Measurements from ENCODE around the gene RNF214. TPM values are rescaled to one million over a fixed set of nuclear protein-coding genes. Genes with fewer than 3 reads are reported as not detected.
"Not testable (repeated sequence)": the region's sequence is repeated elsewhere in the genome, so short reads cannot be mapped to it uniquely, and the experiment has no call there.

Gene RNF214
- total RNA-seq, 1 donor: 13.4 TPM

DNA sequence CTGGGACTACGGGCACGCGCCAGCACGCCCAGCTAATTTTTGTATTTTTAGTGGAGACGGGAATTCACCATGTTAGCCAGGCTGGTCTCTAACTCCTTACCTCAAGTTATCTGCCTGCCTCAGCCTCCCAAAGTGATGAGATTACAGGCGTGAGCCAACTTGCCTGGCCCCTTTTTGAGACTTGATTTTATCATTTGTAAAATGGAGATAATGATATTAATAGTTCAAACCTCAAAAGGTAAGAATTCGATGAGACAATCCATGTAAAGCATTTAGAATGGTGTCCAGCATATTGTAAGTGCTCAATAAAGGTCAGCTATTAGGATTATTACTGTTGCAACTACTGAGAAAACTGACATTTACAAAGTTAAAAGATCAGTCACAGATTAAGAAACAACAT lies 86.3 kb downstream of the RNF214 start:
- Histone ChIP-seq H2AFZ (ENCODE audit: low read length) (no peak overlapping the region), H3K27me3 (ENCODE audit: insufficient read depth, low read length) (no peaks in the 10 kb centered on the region), H3K4me2 (ENCODE audit: insufficient read depth, low read length) (no peak overlapping the region), H3K4me1 (ENCODE audit: insufficient read depth, low read length) (peaks cover 27% of the 10 kb centered on the region), H3K27ac (ENCODE audit: low read depth, low read length) (peak overlapping the region; percentile 0), H3K9me3 (ENCODE audit: low read depth, low read length) (no peaks in the 10 kb centered on the region), H3K36me3 (ENCODE audit: insufficient read depth, low read length) (no peaks in the 10 kb centered on the region), H4K20me1 (ENCODE audit: insufficient read depth, low read length) (peaks cover 14% of the 10 kb centered on the region), H3K79me2 (ENCODE audit: insufficient read depth, low read length) (peaks cover 20% of the 10 kb centered on the region), H3K4me3 (ENCODE audit: insufficient read depth, low read length) (no peak overlapping the region)
- TF ChIP-seq, protein P1, sequence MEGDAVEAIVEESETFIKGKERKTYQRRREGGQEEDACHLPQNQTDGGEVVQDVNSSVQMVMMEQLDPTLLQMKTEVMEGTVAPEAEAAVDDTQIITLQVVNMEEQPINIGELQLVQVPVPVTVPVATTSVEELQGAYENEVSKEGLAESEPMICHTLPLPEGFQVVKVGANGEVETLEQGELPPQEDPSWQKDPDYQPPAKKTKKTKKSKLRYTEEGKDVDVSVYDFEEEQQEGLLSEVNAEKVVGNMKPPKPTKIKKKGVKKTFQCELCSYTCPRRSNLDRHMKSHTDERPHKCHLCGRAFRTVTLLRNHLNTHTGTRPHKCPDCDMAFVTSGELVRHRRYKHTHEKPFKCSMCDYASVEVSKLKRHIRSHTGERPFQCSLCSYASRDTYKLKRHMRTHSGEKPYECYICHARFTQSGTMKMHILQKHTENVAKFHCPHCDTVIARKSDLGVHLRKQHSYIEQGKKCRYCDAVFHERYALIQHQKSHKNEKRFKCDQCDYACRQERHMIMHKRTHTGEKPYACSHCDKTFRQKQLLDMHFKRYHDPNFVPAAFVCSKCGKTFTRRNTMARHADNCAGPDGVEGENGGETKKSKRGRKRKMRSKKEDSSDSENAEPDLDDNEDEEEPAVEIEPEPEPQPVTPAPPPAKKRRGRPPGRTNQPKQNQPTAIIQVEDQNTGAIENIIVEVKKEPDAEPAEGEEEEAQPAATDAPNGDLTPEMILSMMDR (IDR thresholded peaks at IDR 0.05; ENCODE audit: extremely low read depth, low read depth, low read length): no peak
- no peak for DNase-seq (ENCODE audit: insufficient read length, low spot score, missing footprints)

DNA sequence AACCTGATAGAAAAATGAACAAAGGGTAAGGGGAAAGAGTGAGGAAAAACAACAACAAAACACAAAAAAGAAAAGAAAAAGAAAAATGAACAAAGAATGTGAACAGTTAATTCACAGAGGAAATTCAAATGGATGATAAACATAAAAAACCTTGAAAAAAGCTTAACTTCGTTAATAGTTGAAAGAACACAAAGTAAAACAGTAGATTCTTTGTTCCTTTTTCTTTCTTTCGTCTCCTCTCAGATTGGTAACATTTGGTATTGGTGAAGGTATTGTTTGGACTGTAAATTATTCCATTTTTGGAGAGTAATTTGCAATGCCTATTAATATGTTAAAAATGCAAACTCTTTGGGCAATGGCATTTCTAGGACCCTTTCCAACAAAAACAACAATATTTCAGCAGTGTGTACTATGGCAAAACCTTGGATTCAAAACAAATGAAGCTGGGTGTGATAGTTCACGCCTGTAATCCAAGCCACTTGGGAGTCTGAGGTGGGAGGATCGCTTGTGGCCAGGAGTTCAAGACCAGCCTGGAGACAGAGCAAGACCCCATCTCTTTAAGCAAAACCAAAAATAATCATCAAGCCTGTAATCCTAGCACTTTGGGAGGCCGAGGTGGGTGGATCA lies 86.9 kb downstream of the RNF214 start:
- H3K4me1 ChIP-seq (ENCODE audit: insufficient read depth, low read length): peaks cover 21% of the 10 kb centered on the region
- TF ChIP-seq, protein P1 (IDR thresholded peaks at IDR 0.05; ENCODE audit: extremely low read depth, low read depth, low read length): no peak
- peaks cover 14% of the 10 kb centered on the region for H3K79me2 ChIP-seq (ENCODE audit: insufficient read depth, low read length)
- peaks cover 8% of the 10 kb centered on the region for H4K20me1 ChIP-seq (ENCODE audit: insufficient read depth, low read length)
- no peaks in the 10 kb centered on the region for H3K9me3 ChIP-seq (ENCODE audit: low read depth, low read length)
- H3K4me3 ChIP-seq (ENCODE audit: insufficient read depth, low read length): no peak overlapping the region
- no peak overlapping the region for H2AFZ ChIP-seq (ENCODE audit: low read length)
- peak overlapping the region; percentile 45 for H3K4me2 ChIP-seq (ENCODE audit: insufficient read depth, low read length)
- H3K27me3 ChIP-seq (ENCODE audit: insufficient read depth, low read length): no peaks in the 10 kb centered on the region
- H3K27ac ChIP-seq (ENCODE audit: low read depth, low read length): peak overlapping the region; percentile 0
- peak; percentile 81 for DNase-seq (ENCODE audit: insufficient read length, low spot score, missing footprints)
- H3K36me3 ChIP-seq (ENCODE audit: insufficient read depth, low read length): no peaks in the 10 kb centered on the region

DNA sequence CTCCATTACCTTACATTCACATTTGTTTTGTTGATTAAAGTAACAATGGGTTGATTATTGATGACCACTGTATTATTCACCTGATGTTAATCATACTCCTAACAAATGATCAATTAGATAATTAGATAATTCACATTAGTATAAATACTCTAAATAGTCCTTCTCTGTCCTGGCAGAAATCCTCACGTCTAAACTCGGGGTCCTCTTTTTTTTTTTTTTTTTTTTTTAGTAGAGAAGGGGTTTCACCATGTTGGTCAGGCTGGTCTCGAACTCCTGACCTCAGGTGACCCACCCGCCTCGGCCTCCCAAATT lies 94.7 kb downstream of the RNF214 start:
- not testable (repeated sequence) for DNase-seq (ENCODE audit: insufficient read length, low spot score, missing footprints); H3K36me3 ChIP-seq (ENCODE audit: insufficient read depth, low read length); H3K27me3 ChIP-seq (ENCODE audit: insufficient read depth, low read length); H3K9me3 ChIP-seq (ENCODE audit: low read depth, low read length)
- Histone ChIP-seq H2AFZ (ENCODE audit: low read length) (peak overlapping the region; percentile 63), H3K4me3 (ENCODE audit: insufficient read depth, low read length) (peak overlapping the region; percentile 91), H3K4me2 (ENCODE audit: insufficient read depth, low read length) (peak overlapping the region; percentile 87), H3K27ac (ENCODE audit: low read depth, low read length) (peak overlapping the region; percentile 90), H3K4me1 (ENCODE audit: insufficient read depth, low read length) (peaks cover 11% of the 10 kb centered on the region), H3K79me2 (ENCODE audit: insufficient read depth, low read length) (peaks cover 32% of the 10 kb centered on the region), H4K20me1 (ENCODE audit: insufficient read depth, low read length) (peaks cover 12% of the 10 kb centered on the region)

DNA sequence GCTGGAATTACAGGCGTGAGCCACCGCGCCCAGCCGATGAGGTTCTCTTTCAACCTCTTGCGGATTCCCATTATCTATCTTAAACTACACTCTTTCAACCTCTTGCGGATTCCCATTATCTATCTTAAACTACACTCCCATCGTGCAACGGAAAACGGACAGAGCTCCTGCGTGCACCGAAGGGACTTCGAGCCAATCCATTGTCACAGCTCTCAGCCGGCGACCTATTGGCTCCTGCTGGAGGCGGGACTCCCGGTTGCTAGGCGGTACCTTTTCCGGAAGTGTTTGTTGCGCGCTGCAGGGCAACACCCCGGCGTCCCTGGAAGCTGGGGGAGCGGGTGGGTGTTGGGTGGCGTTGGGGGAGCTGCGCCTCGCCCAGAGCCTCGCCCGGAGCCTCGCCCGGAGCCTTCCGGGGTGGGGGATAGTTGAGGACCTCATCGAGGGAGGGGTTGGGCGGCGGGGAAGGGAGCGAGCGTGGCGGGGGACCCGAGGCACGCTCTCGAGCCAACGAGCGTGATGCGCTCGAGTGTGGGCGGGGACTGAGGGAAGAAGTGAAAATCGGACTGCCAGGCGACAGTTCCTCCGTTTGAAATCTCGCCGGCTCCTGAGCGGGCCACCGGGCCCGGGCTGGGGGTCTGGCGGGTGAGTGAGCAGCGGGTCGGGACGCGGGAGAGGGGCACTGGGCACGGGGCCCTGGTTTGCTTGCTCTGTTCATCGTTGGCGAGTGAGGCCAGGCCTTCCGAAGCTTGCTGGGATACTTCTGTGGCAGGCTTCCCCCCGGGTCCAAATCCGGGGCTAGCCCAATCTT lies 95.3 kb downstream of the RNF214 start, which contains the start of gene CEP164:
Gene CEP164 (plus strand): TSS at position 288 of the 808 bp plus-strand sequence. CDS start 10,733 bp downstream, outside the sequence.
- Histone ChIP-seq H3K4me3 (ENCODE audit: insufficient read depth, low read length) (peak within 1 kb of the TSS; percentile 91), H3K79me2 (ENCODE audit: insufficient read depth, low read length) (peaks cover 36% of the 10 kb centered on the region), H3K4me2 (ENCODE audit: insufficient read depth, low read length) (peak within 1 kb of the TSS; percentile 87), H3K4me1 (ENCODE audit: insufficient read depth, low read length) (peaks cover 11% of the 10 kb centered on the region), H3K36me3 (ENCODE audit: insufficient read depth, low read length) (no peaks in the 10 kb centered on the region), H3K27me3 (ENCODE audit: insufficient read depth, low read length) (no peaks in the 10 kb centered on the region), H2AFZ (ENCODE audit: low read length) (peak within 1 kb of the TSS; percentile 79), H3K27ac (ENCODE audit: low read depth, low read length) (peak within 1 kb of the TSS; percentile 90), H3K9me3 (ENCODE audit: low read depth, low read length) (no peaks in the 10 kb centered on the region), H4K20me1 (ENCODE audit: insufficient read depth, low read length) (peaks cover 16% of the 10 kb centered on the region)
- peak; percentile 99 for DNase-seq (ENCODE audit: insufficient read length, low spot score, missing footprints)
- TF ChIP-seq, protein P1 (IDR thresholded peaks at IDR 0.05; ENCODE audit: extremely low read depth, low read depth, low read length): no peak

Data from osteoblast (primary cell).